GM12892 (cell line): Measurements from ENCODE around the gene ARIH2.
A peak's percentile ranks its signal among the peaks of the same experiment; 100 is the strongest.

ENCODE experiments used
- DNase-seq: peaks from one replicate; pipeline ENCODE4 v3.0.0; 2011; ENCODE audit not compliant: insufficient read length
- FAIRE-seq: peaks from 2 replicates; lab custom pipeline; 2011; peaks lifted over from hg19 to GRCh38; lab: Jason Lieb, UNC
- POLR2A ChIP-seq: IDR thresholded peaks from 2 replicates; pipeline ENCODE4 v1.6.1; 2011; ENCODE audit warnings: low read depth, low read length, control low read depth
- POLR2AphosphoS5 ChIP-seq: IDR thresholded peaks from 2 replicates; pipeline ENCODE4 v1.6.1; 2011; ENCODE audit warnings: low read depth, low read length, control low read depth
- TAF1 ChIP-seq: IDR thresholded peaks from 2 replicates; pipeline ENCODE4 v1.6.1; 2011; ENCODE audit warnings: low read depth, mild to moderate bottlenecking, control low read depth, low read length, borderline replicate concordance

The ARIH2 gene

DNA sequence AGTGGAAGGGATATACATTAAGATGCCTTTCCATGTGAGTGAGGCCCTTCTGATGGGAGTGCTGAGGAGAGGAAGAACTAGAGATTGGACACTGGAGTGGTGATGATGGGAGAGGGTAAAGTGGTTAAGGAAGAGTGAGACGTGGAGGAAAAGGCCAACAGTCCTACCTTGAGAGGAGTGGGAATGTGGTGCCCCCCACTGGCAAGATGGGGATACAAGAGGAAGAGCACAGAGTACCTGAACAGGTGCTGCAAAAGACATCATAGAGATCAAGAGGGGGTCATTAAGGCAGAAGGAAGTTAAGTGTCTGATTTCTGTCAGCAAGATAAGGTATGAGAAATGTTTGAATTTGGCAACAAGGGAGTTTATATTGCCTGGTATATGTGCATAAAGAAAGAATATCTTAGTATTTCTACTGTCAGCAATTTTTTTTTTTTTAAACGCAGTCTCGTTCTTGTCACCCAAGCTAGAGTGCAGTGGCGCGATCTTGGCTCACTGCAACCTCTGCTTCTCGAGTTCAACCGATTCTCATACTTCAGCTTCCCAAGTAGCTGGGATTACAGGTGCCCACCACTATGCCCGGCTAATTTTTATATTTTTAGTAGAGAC lies 34.0 kb downstream of the ARIH2 start:
- peak; percentile 46 for FAIRE-seq
- no peak for DNase-seq
- no peak for TF ChIP-seq TAF1
- TF ChIP-seq POLR2A: no peak
- TF ChIP-seq POLR2AphosphoS5: no peak

DNA sequence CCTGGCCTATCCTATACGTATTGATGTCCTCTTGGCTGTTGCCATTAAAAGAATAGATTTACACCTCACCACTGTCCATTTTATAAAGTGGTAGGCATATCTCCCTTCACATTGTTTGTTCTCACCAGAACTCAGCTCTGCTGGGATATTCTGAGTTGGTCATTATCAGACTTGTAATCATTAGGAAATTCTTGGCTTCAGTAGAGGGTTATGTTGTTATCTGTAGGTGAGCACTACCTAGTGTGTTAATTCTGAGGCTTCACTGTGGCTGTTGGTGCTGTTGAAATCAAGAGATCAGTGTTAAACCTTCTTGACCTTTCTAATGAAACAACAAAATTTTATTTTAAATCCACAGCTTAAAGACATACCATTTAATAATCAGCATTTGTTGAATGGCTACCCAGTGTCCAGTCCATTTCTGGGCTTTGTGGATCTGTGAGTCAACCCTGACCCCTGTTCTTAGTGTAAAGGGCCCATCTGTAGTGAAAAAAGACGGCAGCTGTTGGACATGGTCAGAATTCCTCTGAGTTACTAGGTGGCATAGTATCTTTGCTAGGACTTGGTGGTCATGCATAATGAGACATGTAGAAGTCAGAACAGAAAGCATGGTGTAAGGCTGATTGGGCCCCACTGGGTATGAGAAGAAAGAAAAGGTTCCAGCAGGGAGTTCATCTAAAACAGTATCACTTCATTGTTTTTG lies 38.5 kb downstream of the ARIH2 start:
- FAIRE-seq: no peak
- DNase-seq: no peak
- TF ChIP-seq POLR2AphosphoS5 (no peak), TAF1 (no peak), POLR2A (no peak)

DNA sequence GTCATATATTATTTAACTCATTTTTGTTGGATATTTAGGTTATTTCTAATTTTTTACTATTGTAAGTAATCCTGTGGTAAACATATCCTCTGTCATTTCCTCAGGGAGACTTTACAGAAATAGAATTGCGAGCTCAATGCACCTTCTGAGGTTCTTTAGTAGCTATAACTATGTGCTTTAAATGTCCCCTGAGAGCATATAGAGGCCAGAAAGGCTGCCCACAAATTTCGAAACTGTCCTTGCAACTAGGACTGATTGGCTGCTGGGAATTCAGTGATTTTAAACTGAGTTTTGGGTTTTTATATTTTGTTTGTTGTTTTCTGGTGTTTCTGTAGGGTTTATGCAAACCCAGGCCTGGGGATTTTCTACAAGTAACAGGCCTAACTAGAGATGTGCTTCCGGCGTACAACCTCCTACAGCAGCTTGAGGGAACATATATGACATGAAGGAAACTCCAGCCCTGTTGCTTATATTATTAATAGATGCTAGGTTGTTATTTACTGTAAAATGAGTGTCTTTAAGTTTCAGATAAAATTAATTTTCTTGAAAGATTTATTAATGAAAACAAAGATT lies 42.3 kb downstream of the ARIH2 start:
- no peak for DNase-seq
- TF ChIP-seq POLR2AphosphoS5 (no peak), POLR2A (no peak), TAF1 (no peak)
- no peak for FAIRE-seq

DNA sequence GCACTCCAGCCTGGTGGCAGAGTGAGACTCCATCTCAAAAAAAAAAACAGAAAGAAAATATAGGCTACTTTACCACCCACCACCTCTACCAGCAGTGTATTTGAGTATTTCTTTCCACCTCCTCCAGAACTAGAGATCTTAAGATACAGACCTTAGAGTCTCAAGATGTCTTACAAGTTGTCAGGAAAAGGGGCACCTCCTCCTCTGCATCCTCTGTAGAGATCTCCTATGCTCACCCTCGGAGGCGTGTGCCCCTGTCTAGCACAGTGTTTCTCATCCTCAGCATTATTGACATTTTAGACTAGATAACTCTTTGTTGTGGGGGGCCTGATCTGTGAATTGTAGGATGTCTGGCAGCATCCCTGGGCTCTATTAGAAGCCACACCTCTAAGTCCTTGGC lies 43.7 kb downstream of the ARIH2 start:
- TF ChIP-seq POLR2AphosphoS5: no peak
- no peak for TF ChIP-seq POLR2A
- TF ChIP-seq TAF1: no peak
- FAIRE-seq (no peak), DNase-seq (no peak)

DNA sequence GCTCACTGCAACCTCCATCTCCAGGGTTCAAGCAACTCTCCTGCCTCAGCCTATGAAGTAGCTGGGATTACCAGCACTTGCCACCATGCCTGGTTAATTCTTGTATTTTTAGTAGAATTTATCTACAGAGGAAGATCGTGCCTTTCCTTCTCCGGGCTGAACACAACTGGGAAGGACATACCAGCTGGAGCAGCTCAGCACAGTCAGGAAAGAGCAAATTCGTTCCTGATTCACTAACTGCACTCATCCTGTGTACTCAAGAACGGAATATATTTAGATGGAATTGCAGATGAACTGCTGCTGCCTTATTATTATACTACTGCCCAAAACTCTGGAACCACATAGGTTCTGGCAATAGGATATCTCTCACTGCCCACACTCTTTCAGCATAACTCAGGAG lies 44.3 kb downstream of the ARIH2 start:
- no peak for DNase-seq
- TF ChIP-seq POLR2AphosphoS5 (no peak), POLR2A (no peak), TAF1 (no peak)
- no peak for FAIRE-seq

DNA sequence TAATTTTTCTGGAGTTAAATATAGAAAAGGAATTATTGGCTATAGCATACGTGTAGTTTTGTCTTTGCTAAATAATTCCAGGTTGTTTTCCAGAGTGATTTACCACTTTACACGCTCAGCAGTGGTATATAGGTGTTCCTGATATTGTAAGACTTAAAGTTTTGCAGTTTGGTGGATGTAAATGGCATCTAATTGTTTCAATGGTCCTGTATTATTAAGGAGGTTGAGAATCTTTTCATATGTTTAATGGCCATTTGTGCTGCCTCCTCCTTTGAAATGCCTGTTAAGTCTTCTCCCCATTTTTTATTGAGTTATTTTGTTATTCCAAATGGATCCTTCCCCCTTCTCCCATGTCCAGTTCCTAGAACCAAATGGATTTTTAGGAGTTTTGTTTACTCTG lies 44.9 kb downstream of the ARIH2 start:
- TF ChIP-seq POLR2A (no peak), TAF1 (no peak), POLR2AphosphoS5 (no peak)
- no peak for FAIRE-seq
- DNase-seq: no peak

DNA sequence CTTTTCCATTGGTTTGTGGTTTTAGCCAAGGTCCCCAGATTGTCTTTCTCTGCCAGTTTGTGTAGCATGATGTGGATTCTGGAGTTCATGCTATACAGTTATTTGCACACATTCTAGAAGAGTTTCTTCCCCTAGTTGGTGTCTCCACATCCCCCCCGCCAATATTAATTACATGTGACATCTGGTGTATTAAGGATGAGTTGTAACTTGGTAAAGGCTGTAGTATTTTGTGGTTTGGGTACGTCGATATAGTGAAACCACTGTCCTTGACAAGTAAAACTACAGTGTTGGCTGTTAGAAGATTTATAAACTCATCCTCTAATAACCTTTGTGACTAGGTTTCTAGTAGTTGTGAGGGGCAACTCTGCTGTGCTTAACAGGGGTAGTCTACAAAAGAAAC lies 47.7 kb downstream of the ARIH2 start:
- no peak for TF ChIP-seq TAF1
- no peak for TF ChIP-seq POLR2AphosphoS5
- TF ChIP-seq POLR2A: no peak
- FAIRE-seq (no peak), DNase-seq (no peak)

DNA sequence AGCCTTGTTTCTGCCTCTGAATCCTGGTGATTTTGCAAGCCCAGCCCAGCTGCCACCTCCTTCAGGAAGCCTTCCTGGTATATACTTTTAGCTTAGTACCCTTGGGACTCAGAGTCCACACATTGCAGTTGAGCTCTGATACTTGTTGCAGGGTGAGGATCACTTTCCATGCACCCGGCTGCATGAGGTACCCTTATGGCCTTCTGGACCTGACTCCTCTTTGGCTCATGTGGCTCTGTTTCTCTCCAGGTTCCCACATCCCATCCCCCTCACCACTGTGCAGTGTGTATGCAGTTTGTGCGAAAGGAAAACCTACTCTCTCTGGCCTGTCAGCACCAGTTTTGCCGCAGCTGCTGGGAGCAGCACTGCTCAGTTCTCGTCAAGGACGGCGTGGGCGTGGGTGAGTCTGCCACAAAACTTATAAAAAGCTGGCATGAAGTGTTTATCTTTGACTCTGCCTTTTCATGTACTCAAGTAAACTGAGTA lies 48.3 kb downstream of the ARIH2 start:
- DNase-seq (no peak), FAIRE-seq (no peak)
- TF ChIP-seq POLR2A: no peak
- TF ChIP-seq TAF1: no peak
- TF ChIP-seq POLR2AphosphoS5: no peak

DNA sequence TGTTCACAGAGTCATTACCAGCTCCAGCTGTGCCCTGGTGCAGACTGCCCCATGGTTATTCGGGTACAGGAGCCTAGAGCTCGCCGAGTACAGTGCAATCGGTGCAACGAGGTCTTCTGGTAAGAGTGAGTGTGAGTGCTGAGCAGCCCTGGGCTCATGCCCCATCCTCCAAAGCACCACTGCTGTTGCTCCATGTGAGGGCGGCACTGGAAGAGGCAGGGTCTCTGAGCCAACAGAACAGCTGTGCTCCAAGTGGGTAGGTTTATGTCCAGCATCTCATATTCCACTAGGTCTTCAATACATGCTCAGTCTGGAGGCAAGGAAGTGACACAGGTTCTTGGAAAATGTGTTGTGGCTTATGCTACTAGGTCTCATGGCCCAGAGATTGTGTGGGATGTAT lies 51.9 kb downstream of the ARIH2 start:
- TF ChIP-seq TAF1: no peak
- TF ChIP-seq POLR2A: no peak
- no peak for TF ChIP-seq POLR2AphosphoS5
- DNase-seq (no peak), FAIRE-seq (no peak)

DNA sequence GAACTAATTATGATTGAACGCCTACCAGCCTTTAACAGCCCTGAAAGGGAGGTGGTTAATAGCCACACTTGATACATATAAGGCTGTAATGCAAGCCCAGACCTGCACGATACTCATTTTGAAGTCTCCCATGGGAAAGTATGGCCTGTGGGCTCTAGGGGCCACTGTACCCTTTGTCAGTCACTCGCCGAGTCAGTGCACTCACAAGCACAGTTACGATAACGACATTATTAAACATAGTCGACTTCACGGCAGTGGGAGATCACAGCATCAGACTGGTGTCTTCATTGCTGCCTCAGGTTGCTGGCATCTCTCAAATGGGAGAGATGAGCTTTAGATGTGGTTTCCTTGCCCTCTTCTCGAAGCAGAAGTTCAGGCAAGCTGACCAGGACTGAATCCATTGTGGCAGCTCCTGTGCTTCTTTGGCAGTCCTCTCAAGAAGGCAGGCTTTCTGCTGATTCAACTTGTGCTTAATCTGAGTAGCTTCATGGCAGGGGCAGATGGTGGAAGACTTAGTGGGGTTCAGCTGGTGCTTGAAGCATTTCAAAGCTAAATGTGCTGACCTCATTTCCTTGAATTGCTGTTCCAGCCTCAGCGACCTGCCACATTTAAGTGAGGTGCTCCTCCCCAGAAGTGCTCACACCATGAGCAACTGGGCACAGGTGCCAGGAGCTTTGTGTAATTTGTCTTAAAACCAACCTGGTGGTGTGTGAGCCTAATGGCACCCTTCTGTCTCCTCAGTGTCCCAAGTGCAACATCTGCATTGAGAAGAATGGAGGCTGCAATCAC lies 55.6 kb downstream of the ARIH2 start:
- no peak for DNase-seq
- no peak for FAIRE-seq

DNA sequence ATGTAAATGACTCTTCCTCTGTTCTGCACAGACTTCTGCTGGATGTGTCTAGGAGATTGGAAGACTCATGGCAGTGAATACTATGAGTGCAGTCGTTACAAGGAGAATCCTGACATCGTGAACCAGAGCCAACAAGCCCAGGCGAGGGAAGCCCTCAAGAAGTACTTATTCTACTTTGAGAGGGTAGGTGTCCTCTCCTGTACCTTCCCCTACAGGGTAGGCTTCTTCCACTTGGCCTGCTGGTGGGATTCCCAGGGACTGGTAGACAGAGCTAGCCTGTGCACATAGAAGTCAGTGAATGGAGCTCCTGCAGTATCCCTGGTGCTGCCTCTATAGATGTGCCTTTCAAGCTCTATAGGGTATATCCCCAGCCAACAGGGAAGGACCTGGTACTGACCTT lies 60.8 kb downstream of the ARIH2 start:
- FAIRE-seq (no peak), DNase-seq (no peak)
- TF ChIP-seq POLR2AphosphoS5 (no peak), TAF1 (no peak), POLR2A (no peak)

More for the DNA sequence above, 55.6 kb downstream of the ARIH2 start:
- TF ChIP-seq POLR2AphosphoS5: no peak
- no peak for TF ChIP-seq POLR2A
- TF ChIP-seq TAF1: no peak
